HG03097 (cell line): ENCODE measurements around the gene ZNF282.

Experiments
- ATAC-seq: cut with Tn5 transposase; IDR thresholded peaks from one replicate; pipeline ENCODE4 v1.9.1; 2021; ENCODE audit not compliant: unreplicated experiment, low FRiP score

Gene ZNF282

GRCh38 chr7:149188637-149189259, 6.6 kb upstream of the ZNF282 start:
- no peak for ATAC-seq

- ATAC-seq = no peak
Observed at GRCh38 chr7:149191851-149192250, 3.5 kb upstream of the ZNF282 start.

- no peak for ATAC-seq
Observed at GRCh38 chr7:149194799-149195179, 557 bp upstream of the ZNF282 start.

GRCh38 chr7:149196151-149196704, 882 bp downstream of the ZNF282 start:
- no peak for ATAC-seq

GRCh38 chr7:149196705-149197171, 1.4 kb downstream of the ZNF282 start:
- ATAC-seq = no peak

GRCh38 chr7:149197675-149198074, 2.3 kb downstream of the ZNF282 start:
- ATAC-seq = no peak

- no peak for ATAC-seq
Observed at GRCh38 chr7:149198161-149198816, 2.9 kb downstream of the ZNF282 start.

- no peak for ATAC-seq
Observed at GRCh38 chr7:149199234-149199995, 4.1 kb downstream of the ZNF282 start.

- no peak for ATAC-seq
Observed at GRCh38 chr7:149202831-149203231, 7.5 kb downstream of the ZNF282 start.

GRCh38 chr7:149205690-149206381, 10.5 kb downstream of the ZNF282 start:
- no peak for ATAC-seq

- ATAC-seq = no peak
Observed at GRCh38 chr7:149207324-149208035, 12.1 kb downstream of the ZNF282 start.

GRCh38 chr7:149209518-149210269, 14.3 kb downstream of the ZNF282 start:
- ATAC-seq = no peak

- ATAC-seq = no peak
Observed at GRCh38 chr7:149210551-149210950, 15.2 kb downstream of the ZNF282 start.

- ATAC-seq = no peak
Observed at GRCh38 chr7:149214020-149214720, 18.8 kb downstream of the ZNF282 start.

- ATAC-seq = no peak
Observed at GRCh38 chr7:149216402-149216801, 21.1 kb downstream of the ZNF282 start.

GRCh38 chr7:149217570-149217969, 22.2 kb downstream of the ZNF282 start:
- ATAC-seq = no peak

- ATAC-seq = no peak
Observed at GRCh38 chr7:149218469-149219420, 23.4 kb downstream of the ZNF282 start.

- ATAC-seq = no peak
Observed at GRCh38 chr7:149220534-149220933, 25.2 kb downstream of the ZNF282 start.
